Activated CD4-positive, alpha-beta T cell treated with anti-CD3 and anti-CD28 coated beads, Interleukin-2, amount 10 ng/mL, durations not matched to agents 7 days and 5 days (primary cell): ENCODE data around the gene MRGPRF. TPM values are rescaled to one million over a fixed set of nuclear protein-coding genes. Genes with fewer than 3 reads are reported as not detected.

Experiments used
- CTCF ChIA-PET: fragments of 350-600 bp; sonication (Branson Sonifier 250); formaldehyde crosslinking; loops from one replicate; lab custom pipeline; 2021; ENCODE audit warnings: antibody characterized with exemption; lab: Charles Lee
- POLR2A ChIA-PET: fragments of 350-600 bp; sonication (Branson Sonifier 250); formaldehyde crosslinking; loops from one replicate; lab custom pipeline; 2021; ENCODE audit warnings: antibody characterized with exemption; lab: Charles Lee
- DNase-seq: peaks from one replicate; pipeline ENCODE4 v3.0.0-alpha.2; 2020
- H3K27ac Mint-ChIP-seq: one replicate; pipeline ENCODE4 v1.8.0; 2021; ENCODE audit warnings: mild to moderate bottlenecking, moderate library complexity, mixed read lengths
- H3K27me3 Mint-ChIP-seq: one replicate; pipeline ENCODE4 v1.8.0; 2021; ENCODE audit warnings: mixed read lengths
- H3K36me3 Mint-ChIP-seq: one replicate; pipeline ENCODE4 v1.8.0; 2021; ENCODE audit warnings: low read depth, mixed read lengths
- H3K4me1 Mint-ChIP-seq: one replicate; pipeline ENCODE4 v1.8.0; 2021; ENCODE audit warnings: mixed read lengths
- H3K4me3 Mint-ChIP-seq: one replicate; pipeline ENCODE4 v1.8.0; 2021; ENCODE audit warnings: mild to moderate bottlenecking, moderate library complexity, mixed read lengths
- H3K9me3 Mint-ChIP-seq: one replicate; pipeline ENCODE4 v1.8.0; 2021; ENCODE audit warnings: mixed read lengths
- total RNA-seq, 2 experiments: library from RNA; stranded (reverse); gene quantifications; one replicate each; pipeline ENCODE4 v1.2.3, GENCODE V29; 2021

Gene MRGPRF
- total RNA-seq, 2 experiments from 2014 or later = not detected

DNA sequence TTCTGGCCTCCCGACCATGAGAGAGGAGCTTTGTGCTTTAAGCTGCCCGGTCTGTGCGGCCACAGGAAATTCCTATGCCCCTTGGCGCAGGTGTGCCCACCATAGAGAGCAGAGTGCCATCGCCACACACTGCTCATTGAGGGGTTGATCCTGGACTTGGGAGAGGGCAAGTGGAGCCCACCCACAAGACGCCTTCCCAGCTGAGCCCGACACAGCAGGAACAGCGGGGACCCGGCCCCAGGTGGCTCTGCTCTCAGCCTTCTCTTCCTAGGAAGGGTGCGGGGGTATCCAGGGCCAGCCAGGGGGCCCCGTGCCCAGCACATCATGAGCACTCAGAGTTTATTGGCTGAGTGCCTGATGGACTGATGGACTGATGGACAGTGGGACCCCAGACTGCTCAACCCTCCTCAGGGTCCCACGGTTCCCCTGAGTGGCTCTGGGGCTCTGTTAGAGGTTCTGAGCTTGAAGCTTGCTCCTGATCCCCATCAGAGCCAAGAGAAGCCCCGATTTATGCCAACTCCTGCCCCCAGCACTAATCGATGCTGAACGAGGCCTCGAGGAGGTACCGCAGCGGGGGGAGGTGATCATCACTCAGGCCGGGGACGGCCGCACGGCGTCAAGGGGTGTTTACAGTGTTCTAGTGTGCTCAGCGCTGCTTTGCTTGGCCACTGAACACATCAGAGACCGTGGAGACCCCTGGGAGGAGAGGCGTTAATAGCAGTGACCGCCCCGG is 18.7 kb downstream of the MRGPRF start:
- no peak for DNase-seq
- H3K9me3 Mint-ChIP-seq = no peaks in the 10 kb centered on the region
- peaks cover 3% of the 10 kb centered on the region for H3K27me3 Mint-ChIP-seq
- no peaks in the 10 kb centered on the region for H3K4me1 Mint-ChIP-seq
- H3K27ac Mint-ChIP-seq = no peak overlapping the region
- H3K36me3 Mint-ChIP-seq = no peaks in the 10 kb centered on the region
- no peak overlapping the region for H3K4me3 Mint-ChIP-seq
- ChIA-PET CTCF (interaction anchor here (0.6 kb wide), 1 partner anchor 18 kb away, joined by 4 read pairs; no protein-coding TSS in a partner anchor), POLR2A (no interaction called here)

- Mint-ChIP-seq H3K27ac (no peak overlapping the region), H3K9me3 (no peaks in the 10 kb centered on the region), H3K27me3 (peaks cover 7% of the 10 kb centered on the region), H3K4me1 (no peaks in the 10 kb centered on the region), H3K4me3 (no peak overlapping the region), H3K36me3 (no peaks in the 10 kb centered on the region)
- CTCF ChIA-PET = interaction anchor here (0.6 kb wide), 1 partner anchor 19 kb away, joined by 4 read pairs; no protein-coding TSS in a partner anchor
- POLR2A ChIA-PET = no interaction called here
- no peak for DNase-seq
Observed at GRCh38 chr11:68993546-68993945, 19.5 kb downstream of the MRGPRF start.

DNA sequence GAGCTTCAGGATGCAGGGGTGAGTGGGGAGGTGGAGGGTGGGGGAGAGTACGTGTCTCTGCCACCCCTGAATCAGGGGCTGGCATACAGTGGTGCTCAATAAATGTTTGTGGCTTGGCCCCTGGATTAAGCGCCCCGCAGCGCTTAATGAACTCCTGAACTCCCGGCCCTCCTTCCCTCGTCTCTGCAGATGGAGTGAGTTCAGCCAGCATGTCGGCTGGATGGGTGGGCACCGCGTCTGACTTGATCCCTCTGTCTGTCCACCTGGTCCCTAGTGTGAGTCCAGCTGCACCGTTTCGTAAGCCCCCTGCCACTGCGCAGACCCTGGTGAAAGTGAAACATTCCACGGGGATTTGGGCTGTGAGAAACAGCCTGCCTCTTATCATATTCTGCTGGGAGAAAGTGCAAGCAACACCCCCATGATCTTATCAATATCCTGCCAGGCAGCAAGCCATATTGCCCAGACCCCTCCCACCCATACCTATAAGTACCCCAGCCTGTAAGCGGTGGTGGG is 20.2 kb downstream of the MRGPRF start:
- no peak overlapping the region for H3K27ac Mint-ChIP-seq
- H3K4me1 Mint-ChIP-seq = no peaks in the 10 kb centered on the region
- no peak for DNase-seq
- POLR2A ChIA-PET = no interaction called here
- H3K9me3 Mint-ChIP-seq = no peaks in the 10 kb centered on the region
- H3K27me3 Mint-ChIP-seq = peaks cover 11% of the 10 kb centered on the region
- H3K36me3 Mint-ChIP-seq = no peaks in the 10 kb centered on the region
- CTCF ChIA-PET = no interaction called here
- no peak overlapping the region for H3K4me3 Mint-ChIP-seq

- H3K27me3 Mint-ChIP-seq = peaks cover 22% of the 10 kb centered on the region
- no peaks in the 10 kb centered on the region for H3K9me3 Mint-ChIP-seq
- no peak overlapping the region for H3K4me3 Mint-ChIP-seq
- no peaks in the 10 kb centered on the region for H3K4me1 Mint-ChIP-seq
- H3K27ac Mint-ChIP-seq = no peak overlapping the region
- no peak for DNase-seq
- CTCF ChIA-PET = no interaction called here
- POLR2A ChIA-PET = no interaction called here
- H3K36me3 Mint-ChIP-seq = no peaks in the 10 kb centered on the region
Observed at GRCh38 chr11:68990995-68991780, 21.9 kb downstream of the MRGPRF start.

DNA sequence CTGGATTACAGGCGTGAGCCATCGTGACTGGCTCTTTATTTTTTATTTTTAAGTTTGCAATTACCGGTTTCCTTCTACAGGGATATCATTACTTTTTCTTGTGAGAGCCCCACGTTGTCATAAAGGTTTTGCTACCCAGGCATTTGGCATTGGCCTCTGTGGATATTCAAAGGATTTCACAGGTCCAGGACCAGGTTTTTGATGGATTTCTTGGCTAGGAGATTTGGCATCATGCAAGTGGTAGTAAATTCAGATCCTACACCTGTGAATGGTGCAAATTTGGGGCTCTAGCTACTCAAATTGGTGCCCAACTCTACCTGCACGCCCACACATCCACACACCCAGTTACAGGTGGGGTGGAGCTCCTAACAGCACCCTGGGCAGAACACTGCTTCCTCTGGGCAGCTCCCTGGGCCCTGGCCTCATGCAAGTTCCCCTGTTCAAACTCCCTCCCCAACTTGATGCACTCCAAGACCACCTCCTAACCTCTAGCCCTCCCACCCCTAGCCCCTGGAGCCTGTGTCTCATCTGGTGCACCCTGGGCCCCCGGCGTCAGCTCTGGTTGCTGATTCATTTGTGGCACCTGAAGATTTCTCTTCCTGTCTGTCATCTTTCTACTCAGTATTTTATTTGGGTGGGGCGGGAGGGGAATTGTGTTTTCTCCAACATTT is 23.0 kb downstream of the MRGPRF start:
- Mint-ChIP-seq H3K4me1 (no peaks in the 10 kb centered on the region), H3K36me3 (no peaks in the 10 kb centered on the region), H3K27me3 (peaks cover 23% of the 10 kb centered on the region), H3K27ac (no peak overlapping the region), H3K9me3 (no peaks in the 10 kb centered on the region), H3K4me3 (no peak overlapping the region)
- CTCF ChIA-PET = no interaction called here
- POLR2A ChIA-PET = no interaction called here
- no peak for DNase-seq

DNA sequence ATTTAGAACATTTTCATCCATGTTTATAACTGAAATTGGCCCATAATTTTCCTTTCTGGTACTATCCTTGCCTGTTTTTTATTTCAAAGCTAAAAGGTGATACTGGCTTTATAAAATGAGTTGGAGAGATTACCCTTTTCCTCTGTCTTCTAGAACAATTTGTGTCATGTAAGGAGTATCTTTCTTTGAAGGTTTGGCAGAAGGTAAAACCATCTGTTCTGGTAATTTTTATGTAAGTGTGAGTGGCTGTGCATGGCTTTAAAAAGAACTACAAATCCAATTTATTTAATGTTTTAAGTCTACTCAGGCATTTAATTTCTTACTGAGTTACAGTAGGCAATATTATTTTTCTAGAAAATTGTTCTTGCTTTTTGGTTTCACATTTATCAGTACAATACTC is 24.6 kb downstream of the MRGPRF start:
- POLR2A ChIA-PET = no interaction called here
- CTCF ChIA-PET = no interaction called here
- Mint-ChIP-seq H3K27ac (no peak overlapping the region), H3K27me3 (peaks cover 25% of the 10 kb centered on the region), H3K4me1 (no peaks in the 10 kb centered on the region), H3K36me3 (no peaks in the 10 kb centered on the region), H3K9me3 (no peaks in the 10 kb centered on the region), H3K4me3 (no peak overlapping the region)
- no peak for DNase-seq

GRCh38 chr11:68987211-68987610 is 25.8 kb downstream of the MRGPRF start:
- Mint-ChIP-seq H3K4me3 (no peak overlapping the region), H3K27me3 (peaks cover 28% of the 10 kb centered on the region), H3K36me3 (no peaks in the 10 kb centered on the region), H3K4me1 (no peaks in the 10 kb centered on the region), H3K27ac (no peak overlapping the region), H3K9me3 (no peaks in the 10 kb centered on the region)
- DNase-seq = no peak
- CTCF ChIA-PET = no interaction called here
- POLR2A ChIA-PET = no interaction called here

DNA sequence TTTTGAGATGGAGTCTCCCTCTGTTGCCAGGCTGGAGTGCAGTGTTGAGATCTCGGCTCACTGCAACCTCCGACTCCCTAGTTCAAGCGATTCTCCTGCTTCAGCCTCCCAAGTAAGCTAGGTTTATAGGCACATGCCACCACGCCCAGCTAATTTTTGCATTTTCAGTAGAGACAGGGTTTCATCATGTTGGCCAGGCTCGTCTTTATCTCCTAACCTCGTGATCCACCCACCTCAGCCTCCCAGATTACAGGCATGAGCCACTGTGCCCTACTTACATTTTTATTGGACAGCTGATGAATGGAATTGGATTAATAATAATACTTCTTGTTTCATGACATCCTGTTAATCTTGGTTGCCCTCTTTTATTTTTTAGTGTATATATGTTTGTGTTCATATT is 29.2 kb downstream of the MRGPRF start:
- no peaks in the 10 kb centered on the region for H3K4me1 Mint-ChIP-seq
- ChIA-PET CTCF (interaction anchor here (0.7 kb wide), 1 partner anchor 26 kb away, joined by 3 read pairs; no protein-coding TSS in a partner anchor), POLR2A (no interaction called here)
- no peak for DNase-seq
- peaks cover 28% of the 10 kb centered on the region for H3K27me3 Mint-ChIP-seq
- H3K4me3 Mint-ChIP-seq = no peak overlapping the region
- no peaks in the 10 kb centered on the region for H3K9me3 Mint-ChIP-seq
- H3K27ac Mint-ChIP-seq = no peak overlapping the region
- no peaks in the 10 kb centered on the region for H3K36me3 Mint-ChIP-seq

- no peak for DNase-seq
- no peaks in the 10 kb centered on the region for H3K4me1 Mint-ChIP-seq
- ChIA-PET CTCF (no interaction called here), POLR2A (no interaction called here)
- no peak overlapping the region for H3K27ac Mint-ChIP-seq
- no peaks in the 10 kb centered on the region for H3K9me3 Mint-ChIP-seq
- no peaks in the 10 kb centered on the region for H3K36me3 Mint-ChIP-seq
- no peak overlapping the region for H3K4me3 Mint-ChIP-seq
- peaks cover 17% of the 10 kb centered on the region for H3K27me3 Mint-ChIP-seq
Observed at GRCh38 chr11:68982134-68982533, 30.9 kb downstream of the MRGPRF start.

DNA sequence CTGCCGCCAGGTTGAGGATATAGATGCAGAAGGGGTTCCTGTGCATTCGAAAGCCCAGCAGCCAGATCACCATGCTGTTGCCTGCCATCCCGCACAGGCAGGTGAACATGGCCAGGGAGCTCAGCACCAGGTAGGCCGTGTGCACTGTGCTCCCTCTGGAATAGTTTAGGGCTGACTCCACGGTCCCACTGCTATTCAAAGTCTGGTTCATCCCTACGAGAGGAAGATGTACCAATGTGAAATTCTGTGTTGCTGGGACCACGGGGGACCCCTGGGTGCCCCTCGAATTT is 32.3 kb downstream of the MRGPRF start, which contains the start of gene MRGPRD:
Gene MRGPRD, minus strand, starts transcription at position 211 of the 290 bp plus-strand sequence. Its CDS starts 0 bp downstream, at position 211.
- POLR2A ChIA-PET = no interaction called here
- H3K9me3 Mint-ChIP-seq = no peaks in the 10 kb centered on the region
- H3K36me3 Mint-ChIP-seq = no peaks in the 10 kb centered on the region
- H3K27ac Mint-ChIP-seq = no peak within 1 kb of the TSS
- H3K27me3 Mint-ChIP-seq = peaks cover 12% of the 10 kb centered on the region
- no peaks in the 10 kb centered on the region for H3K4me1 Mint-ChIP-seq
- H3K4me3 Mint-ChIP-seq = no peak within 1 kb of the TSS
- DNase-seq = no peak
- CTCF ChIA-PET = no interaction called here

DNA sequence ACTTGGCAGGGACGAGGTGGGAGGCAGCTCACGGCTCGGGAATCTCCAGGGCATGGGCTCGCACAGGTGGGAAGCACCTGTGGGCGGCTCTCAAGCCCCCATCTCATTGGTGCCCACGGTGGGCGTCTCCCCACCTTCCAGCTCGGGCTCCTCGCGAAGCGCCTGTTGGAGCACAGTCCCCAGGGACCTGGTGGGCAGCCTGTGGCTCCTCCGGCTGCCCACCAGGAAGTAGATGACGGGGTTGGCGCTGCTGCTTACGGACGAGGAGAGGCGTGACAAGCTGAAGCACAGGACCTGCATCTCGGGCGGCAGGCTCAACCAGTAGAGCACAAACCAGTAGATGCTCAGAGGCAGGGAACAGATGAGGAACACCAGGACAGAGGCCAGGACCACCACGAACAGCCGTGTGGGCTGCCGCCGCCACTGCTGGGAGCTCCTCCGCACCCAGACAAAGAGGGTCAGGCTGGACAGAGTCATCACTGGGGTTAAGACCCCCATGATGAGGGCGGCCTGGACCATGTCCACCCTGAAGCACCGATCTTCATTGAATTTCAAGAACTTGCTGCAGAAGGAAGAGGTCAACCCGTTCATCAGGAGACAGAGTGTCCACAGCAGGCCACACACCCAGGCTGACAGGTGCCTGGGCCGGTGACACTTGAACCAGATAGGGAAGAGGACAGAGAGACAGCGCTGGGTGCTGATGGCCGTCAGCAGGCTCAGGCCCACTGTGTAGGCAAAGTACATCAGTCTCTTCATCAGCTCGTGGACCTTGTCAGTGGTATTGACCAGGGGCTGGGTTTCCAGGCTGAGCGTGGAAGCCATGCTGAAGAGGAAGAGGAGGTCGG is 32.9 kb downstream of the MRGPRF start:
- no peaks in the 10 kb centered on the region for H3K9me3 Mint-ChIP-seq
- H3K36me3 Mint-ChIP-seq = no peaks in the 10 kb centered on the region
- H3K27ac Mint-ChIP-seq = no peak overlapping the region
- no peaks in the 10 kb centered on the region for H3K4me1 Mint-ChIP-seq
- no peak for DNase-seq
- POLR2A ChIA-PET = no interaction called here
- CTCF ChIA-PET = interaction anchor here (1.2 kb wide), 1 partner anchor 10 kb away, joined by 3 read pairs; no protein-coding TSS in a partner anchor
- no peak overlapping the region for H3K4me3 Mint-ChIP-seq
- peaks cover 12% of the 10 kb centered on the region for H3K27me3 Mint-ChIP-seq

- H3K27ac Mint-ChIP-seq = no peak overlapping the region
- H3K9me3 Mint-ChIP-seq = no peaks in the 10 kb centered on the region
- DNase-seq = no peak
- H3K27me3 Mint-ChIP-seq = peaks cover 9% of the 10 kb centered on the region
- ChIA-PET POLR2A (no interaction called here), CTCF (interaction anchor here (1.2 kb wide), 1 partner anchor 9 kb away, joined by 3 read pairs; no protein-coding TSS in a partner anchor)
- H3K4me3 Mint-ChIP-seq = no peak overlapping the region
- H3K4me1 Mint-ChIP-seq = peaks cover 2% of the 10 kb centered on the region
- H3K36me3 Mint-ChIP-seq = no peaks in the 10 kb centered on the region
Observed at GRCh38 chr11:68978931-68979594, 34.0 kb downstream of the MRGPRF start.
